Natural killer cell (primary cell): Measurements from ENCODE around the gene PARVA. TPM values are rescaled to one million over a fixed set of nuclear protein-coding genes. Genes with fewer than 3 reads are reported as not detected.

Experiments
- ATAC-seq, 3 donors: fragments of 150-1000 bp in 2 of 3; fragments of 200-7000 bp in 1 of 3; cut with Tn5 transposase; 1 replicate in 1 of 3; 2 replicates in 2 of 3; pipeline ENCODE4 v1.10.0; 2021; ENCODE audit warnings: mild to moderate bottlenecking in 2 of 3, moderate library complexity in 2 of 3
- DNase-seq, 2 donors: peaks; one replicate each; pipeline versions ENCODE4 v3.0.0 to v3.0.0-alpha.2; 2013 to 2021; ENCODE audit warnings: mixed read lengths in 1 of 2
- H3K27ac ChIP-seq: one replicate; pipeline ENCODE4 v1.5.1; 2013; ENCODE audit warnings: mild to moderate bottlenecking, low read length
- H3K27me3 ChIP-seq: one replicate; pipeline ENCODE4 v1.6.1; 2013; ENCODE audit warnings: low read length; ENCODE audit not compliant: control insufficient read depth, insufficient read depth
- H3K36me3 ChIP-seq: one replicate; pipeline ENCODE4 v1.6.1; 2013; ENCODE audit warnings: low read length; ENCODE audit not compliant: control insufficient read depth, insufficient read depth
- H3K4me1 ChIP-seq: one replicate; pipeline ENCODE4 v1.6.1; 2013; ENCODE audit warnings: low read length; ENCODE audit not compliant: control insufficient read depth, insufficient read depth
- H3K4me3 ChIP-seq: one replicate; pipeline ENCODE4 v1.5.1; 2013; ENCODE audit warnings: low read length
- H3K9me3 ChIP-seq: one replicate; pipeline ENCODE4 v1.6.1; 2013; ENCODE audit warnings: low read length; ENCODE audit not compliant: control insufficient read depth, insufficient read depth
- H3K27ac Mint-ChIP-seq, 2 donors: one replicate each; pipeline ENCODE4 v1.8.0; 2022; ENCODE audit warnings: mild to moderate bottlenecking in 2 of 2, mixed read lengths in 2 of 2, moderate library complexity in 1 of 2
- H3K27me3 Mint-ChIP-seq, 2 donors: one replicate each; pipeline ENCODE4 v1.8.0; 2022; ENCODE audit warnings: low read depth in 2 of 2, mixed read lengths in 2 of 2
- H3K36me3 Mint-ChIP-seq: one replicate; pipeline ENCODE4 v1.8.0; 2022; ENCODE audit warnings: mixed read lengths
- H3K4me1 Mint-ChIP-seq, 2 donors: one replicate each; pipeline ENCODE4 v1.8.0; 2022; ENCODE audit warnings: mixed read lengths in 2 of 2
- H3K4me3 Mint-ChIP-seq: one replicate; pipeline ENCODE4 v1.8.0; 2022; ENCODE audit warnings: mild to moderate bottlenecking, moderate library complexity, mixed read lengths
- H3K9me3 Mint-ChIP-seq, 2 donors: one replicate each; pipeline ENCODE4 v1.8.0; 2022; ENCODE audit warnings: mixed read lengths in 2 of 2
- WGBS: methylation state at CpG from one replicate; pipeline ENCODE4 v1.1.7; 2013; ENCODE audit warnings: missing lambda C conversion rate; ENCODE audit not compliant: insufficient coverage; 5-methylcytosine and 5-hydroxymethylcytosine counted together
- intact Hi-C: fragments of 100-400 bp; cut with micrococcal nuclease; formaldehyde crosslinking; loops from one replicate; pipeline ENCODE4 v1.14.2; 2022
- total RNA-seq, 4 donors: library from RNA; stranded (reverse); fragments of 120-200 nt in 1 of 4; gene quantifications; one replicate each; pipeline versions ENCODE4 v1.2.3 to v1.2.4, GENCODE V29; 2013 to 2022
- TF ChIP-seq, protein P1 (sequence below): fragments of 200-600 bp; IDR thresholded peaks from one replicate; pipeline ENCODE4 v1.8.0; 2022; ENCODE audit warnings: antibody characterized with exemption

The PARVA gene
- total RNA-seq, 3 donors from 2014 or later (not counting 1 experiment from before 2014, with no cell fraction given), result 0.07 to 1.0 TPM; not detected in 1

DNA sequence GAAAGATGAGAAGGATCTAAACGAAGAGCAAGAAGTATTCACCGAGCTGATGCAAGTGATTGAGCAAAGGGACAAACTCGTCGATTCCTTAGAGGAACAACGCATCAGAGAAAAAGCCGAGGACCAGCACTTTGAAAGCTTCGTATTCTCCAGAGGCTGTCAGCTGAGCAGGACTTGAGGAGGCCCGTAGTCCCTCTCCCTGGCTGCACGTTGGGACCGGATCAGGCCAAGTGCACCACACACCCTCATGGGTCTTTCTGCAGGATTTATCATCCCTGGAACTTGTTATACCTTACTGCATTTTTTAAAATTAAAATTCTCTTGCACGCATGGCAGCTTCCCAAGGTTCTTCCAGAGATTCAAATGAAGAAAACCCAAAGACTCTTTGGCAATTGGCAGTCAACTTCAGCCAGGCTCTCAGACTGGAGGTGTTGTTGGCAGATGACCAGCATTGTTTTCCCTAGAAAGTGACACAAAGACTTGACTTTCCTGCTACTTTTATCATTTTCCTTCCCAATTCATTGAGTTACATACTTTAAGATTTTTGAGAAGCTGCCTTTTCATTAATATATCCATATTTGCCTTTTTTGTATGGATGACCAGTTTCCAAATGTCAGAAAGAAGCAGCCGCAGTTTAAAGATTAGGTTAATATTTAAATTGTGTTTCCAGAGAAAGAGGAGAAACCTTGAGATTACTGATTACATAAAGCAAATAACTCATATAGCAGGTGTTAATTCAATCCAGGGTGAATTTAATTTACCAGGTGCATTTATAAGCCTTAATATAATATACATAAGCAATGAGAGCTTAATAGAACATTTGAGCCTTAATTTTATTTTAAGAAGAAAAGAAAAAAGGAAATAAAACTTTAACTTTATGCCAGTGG lies 18.8 kb upstream of the PARVA start:
- no peaks in the 10 kb centered on the region for H3K9me3 Mint-ChIP-seq
- peaks cover 0 to 5% of the 10 kb centered on the region in 2 donors for H3K4me1 Mint-ChIP-seq
- intact Hi-C loops, result no loop called here
- Histone ChIP-seq H3K4me1 (peaks cover 14% of the 10 kb centered on the region), H3K27ac (no peak overlapping the region), H3K4me3 (no peak overlapping the region), H3K27me3 (no peaks in the 10 kb centered on the region), H3K36me3 (no peaks in the 10 kb centered on the region), H3K9me3 (no peaks in the 10 kb centered on the region)
- H3K36me3 Mint-ChIP-seq, result no peaks in the 10 kb centered on the region
- H3K27ac Mint-ChIP-seq, result no peak overlapping the region
- no peaks in the 10 kb centered on the region for H3K27me3 Mint-ChIP-seq
- TF ChIP-seq, protein P1, sequence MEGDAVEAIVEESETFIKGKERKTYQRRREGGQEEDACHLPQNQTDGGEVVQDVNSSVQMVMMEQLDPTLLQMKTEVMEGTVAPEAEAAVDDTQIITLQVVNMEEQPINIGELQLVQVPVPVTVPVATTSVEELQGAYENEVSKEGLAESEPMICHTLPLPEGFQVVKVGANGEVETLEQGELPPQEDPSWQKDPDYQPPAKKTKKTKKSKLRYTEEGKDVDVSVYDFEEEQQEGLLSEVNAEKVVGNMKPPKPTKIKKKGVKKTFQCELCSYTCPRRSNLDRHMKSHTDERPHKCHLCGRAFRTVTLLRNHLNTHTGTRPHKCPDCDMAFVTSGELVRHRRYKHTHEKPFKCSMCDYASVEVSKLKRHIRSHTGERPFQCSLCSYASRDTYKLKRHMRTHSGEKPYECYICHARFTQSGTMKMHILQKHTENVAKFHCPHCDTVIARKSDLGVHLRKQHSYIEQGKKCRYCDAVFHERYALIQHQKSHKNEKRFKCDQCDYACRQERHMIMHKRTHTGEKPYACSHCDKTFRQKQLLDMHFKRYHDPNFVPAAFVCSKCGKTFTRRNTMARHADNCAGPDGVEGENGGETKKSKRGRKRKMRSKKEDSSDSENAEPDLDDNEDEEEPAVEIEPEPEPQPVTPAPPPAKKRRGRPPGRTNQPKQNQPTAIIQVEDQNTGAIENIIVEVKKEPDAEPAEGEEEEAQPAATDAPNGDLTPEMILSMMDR, result no peak
- WGBS, result 86% methylated on average over 11 of the region's 12 CpGs
- DNase-seq (no peak), ATAC-seq (no peak)
- H3K4me3 Mint-ChIP-seq, result no peak overlapping the region

DNA sequence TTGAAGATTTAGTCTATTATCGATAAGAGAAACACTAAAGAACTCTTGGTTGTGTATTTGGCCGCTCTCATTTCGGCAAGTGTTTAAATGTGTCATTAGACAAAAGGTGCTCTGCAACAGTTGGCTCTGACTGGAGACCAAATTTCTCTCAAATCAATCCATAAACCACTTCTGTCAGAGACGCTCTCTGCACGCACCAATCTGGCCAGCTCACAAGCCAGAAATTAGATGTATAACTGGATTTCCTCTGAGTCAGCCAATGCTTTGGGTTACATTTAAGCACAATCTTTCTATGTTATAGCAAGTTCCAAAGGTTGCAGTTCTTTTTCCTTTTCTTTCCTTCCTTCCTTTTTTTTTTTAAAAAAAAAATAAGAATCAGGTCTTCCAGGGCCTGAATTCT lies 17.6 kb upstream of the PARVA start:
- Histone ChIP-seq H3K4me1 (peaks cover 19% of the 10 kb centered on the region), H3K27me3 (no peaks in the 10 kb centered on the region), H3K27ac (no peak overlapping the region), H3K4me3 (no peak overlapping the region), H3K9me3 (no peaks in the 10 kb centered on the region), H3K36me3 (no peaks in the 10 kb centered on the region)
- DNase-seq (no peak), ATAC-seq (no peak)
- no peaks in the 10 kb centered on the region for H3K9me3 Mint-ChIP-seq
- WGBS, result 95% methylated on average over 5 of the region's 5 CpGs
- intact Hi-C loops, result no loop called here
- peaks cover 0 to 5% of the 10 kb centered on the region in 2 donors for H3K4me1 Mint-ChIP-seq
- H3K27ac Mint-ChIP-seq, result no peak overlapping the region
- H3K27me3 Mint-ChIP-seq, result peaks cover 0 to 4% of the 10 kb centered on the region in 2 donors
- no peaks in the 10 kb centered on the region for H3K36me3 Mint-ChIP-seq
- TF ChIP-seq, protein P1, result no peak
- no peak overlapping the region for H3K4me3 Mint-ChIP-seq

DNA sequence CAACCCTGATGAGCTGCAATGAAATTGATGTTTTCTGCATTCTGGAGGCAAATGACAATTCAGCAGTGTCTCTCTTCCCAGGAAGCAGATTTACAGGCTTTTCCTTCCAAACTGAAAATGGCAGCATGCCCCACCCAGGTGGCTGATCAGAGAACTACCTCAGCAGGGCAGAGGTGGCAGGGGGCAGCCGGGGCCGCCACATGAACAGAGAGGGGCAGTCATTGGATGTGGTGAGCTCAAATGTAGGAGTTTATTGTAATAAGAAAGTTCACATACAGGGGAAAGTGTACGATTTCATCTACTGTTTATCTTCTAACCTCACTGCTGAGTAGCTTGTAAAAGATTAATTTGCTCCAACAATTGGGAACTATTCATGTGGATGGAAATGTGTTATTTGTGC lies 15.7 kb upstream of the PARVA start:
- Mint-ChIP-seq H3K27ac (no peak overlapping the region), H3K4me1 (peaks cover 0 to 5% of the 10 kb centered on the region in 2 donors), H3K27me3 (peaks cover 0 to 4% of the 10 kb centered on the region in 2 donors), H3K9me3 (no peaks in the 10 kb centered on the region), H3K36me3 (no peaks in the 10 kb centered on the region), H3K4me3 (no peak overlapping the region)
- TF ChIP-seq, protein P1, result no peak
- Histone ChIP-seq H3K4me1 (peaks cover 23% of the 10 kb centered on the region), H3K36me3 (no peaks in the 10 kb centered on the region), H3K9me3 (no peaks in the 10 kb centered on the region), H3K27ac (no peak overlapping the region), H3K4me3 (no peak overlapping the region), H3K27me3 (no peaks in the 10 kb centered on the region)
- intact Hi-C loops, result no loop called here
- ATAC-seq (no peak), DNase-seq (no peak)
- 88% methylated on average over 2 of the region's 3 CpGs for WGBS
